B cell (primary cell): ENCODE measurements around the gene DNAH8. TPM values are rescaled to one million over a fixed set of nuclear protein-coding genes. Genes with fewer than 3 reads are reported as not detected.

Source experiments
- ATAC-seq: fragments of 200-7000 bp; cut with Tn5 transposase; one replicate; pipeline ENCODE4 v1.10.0; 2021; ENCODE audit warnings: low read depth, mild to moderate bottlenecking, moderate number of reproducible peaks, moderate library complexity
- CTCF ChIA-PET: fragments of 350-600 bp; sonication (Branson Sonifier 250); formaldehyde crosslinking; loops from one replicate; lab custom pipeline; 2021; ENCODE audit warnings: antibody characterized with exemption, inconsistent platforms; lab: Charles Lee
- POLR2A ChIA-PET: fragments of 350-600 bp; sonication (Branson Sonifier 250); formaldehyde crosslinking; loops from one replicate; lab custom pipeline; 2021; ENCODE audit warnings: antibody characterized with exemption; lab: Charles Lee
- DNase-seq: peaks from one replicate; pipeline ENCODE4 v3.0.0; 2013
- H2AFZ ChIP-seq: 2 replicates; pipeline ENCODE4 v1.6.1; 2012; ENCODE audit warnings: mild to moderate bottlenecking, low read depth, low read length; ENCODE audit not compliant: insufficient read depth, poor library complexity, severe bottlenecking
- H3K27ac ChIP-seq, 2 donors: 1 replicate in 1 of 2; 2 replicates in 1 of 2; pipeline ENCODE4 v1.5.1; 2012 to 2013; ENCODE audit warnings: low read length in 2 of 2, mild to moderate bottlenecking in 2 of 2, moderate library complexity in 1 of 2
- H3K27me3 ChIP-seq, 4 experiments: fragments of 200-600 bp in 1 of 4; sonication (generic) in 1 of 4; replicated peaks in 1 of 4; 1 replicate in 2 of 4; 2 replicates in 2 of 4; pipeline versions ENCODE4 v1.6.1 to v1.7.0; 2013 to 2016; ENCODE audit warnings: low read length in 3 of 4, mild to moderate bottlenecking in 2 of 4, mixed read lengths in 1 of 4, moderate library complexity in 1 of 4; ENCODE audit not compliant: insufficient read depth in 4 of 4, control insufficient read depth in 3 of 4; ENCODE audit errors: control extremely low read depth in 1 of 4
- H3K36me3 ChIP-seq, 2 experiments: replicated peaks in 1 of 2; 1 replicate in 1 of 2; 2 replicates in 1 of 2; pipeline versions ENCODE4 v1.6.1 to v1.7.1; 2013; ENCODE audit warnings: low read length in 1 of 2; ENCODE audit not compliant: insufficient read depth in 2 of 2, control insufficient read depth in 1 of 2; ENCODE audit errors: control extremely low read depth in 1 of 2, extremely low read depth in 1 of 2
- H3K4me1 ChIP-seq, 2 donors: fragments of 200-600 bp in 1 of 2; sonication (generic) in 1 of 2; 1 replicate in 1 of 2; 2 replicates in 1 of 2; pipeline versions ENCODE4 v1.5.1 to v1.6.1; 2013 to 2017; ENCODE audit warnings: low read length in 2 of 2; ENCODE audit not compliant: control insufficient read depth in 2 of 2, insufficient read depth in 2 of 2
- H3K4me2 ChIP-seq: replicated peaks from 2 replicates; pipeline ENCODE3; 2012; ENCODE audit warnings: mild to moderate bottlenecking, low read depth, low read length; ENCODE audit not compliant: poor library complexity, severe bottlenecking
- H3K4me3 ChIP-seq, 5 experiments: fragments of 200-600 bp in 1 of 5; sonication (generic) in 1 of 5; 1 replicate in 3 of 5; 2 replicates in 2 of 5; pipeline versions ENCODE4 v1.5.1 to v1.7.0; 2011 to 2016; ENCODE audit warnings: low read length in 4 of 5, mild to moderate bottlenecking in 4 of 5, low read depth in 2 of 5, control low read depth in 1 of 5, moderate library complexity in 1 of 5; ENCODE audit not compliant: insufficient read depth in 1 of 5; ENCODE audit errors: control extremely low read depth in 1 of 5, extremely low read depth in 1 of 5
- H3K79me2 ChIP-seq: fragments of 200-600 bp; sonication (generic); one replicate; pipeline ENCODE4 v1.6.0; 2016; ENCODE audit warnings: low read length; ENCODE audit not compliant: control insufficient read depth, insufficient read depth
- H3K9ac ChIP-seq: fragments of 200-600 bp; sonication (generic); 2 replicates; pipeline ENCODE4 v1.6.1; 2017; ENCODE audit warnings: mild to moderate bottlenecking, low read length, moderate library complexity
- H3K9me3 ChIP-seq, 3 donors: one replicate each; pipeline versions ENCODE4 v1.6.1 to v1.7.1; 2013; ENCODE audit warnings: low read length in 2 of 3; ENCODE audit not compliant: control insufficient read depth in 2 of 3, insufficient read depth in 1 of 3; ENCODE audit errors: control extremely low read depth in 1 of 3
- H4K20me1 ChIP-seq: 2 replicates; pipeline ENCODE4 v1.6.0; 2012; ENCODE audit warnings: mild to moderate bottlenecking, low read length; ENCODE audit not compliant: insufficient read depth, control insufficient read depth, poor library complexity, severe bottlenecking
- H3K27ac Mint-ChIP-seq: one replicate; pipeline ENCODE4 v1.8.0; 2021; ENCODE audit warnings: mixed read lengths
- H3K27me3 Mint-ChIP-seq: one replicate; pipeline ENCODE4 v1.8.0; 2021; ENCODE audit warnings: mixed read lengths
- H3K4me1 Mint-ChIP-seq: one replicate; pipeline ENCODE4 v1.8.0; 2021; ENCODE audit warnings: mixed read lengths
- H3K4me3 Mint-ChIP-seq: one replicate; pipeline ENCODE4 v1.8.0; 2021; ENCODE audit warnings: mixed read lengths
- H3K9me3 Mint-ChIP-seq: one replicate; pipeline ENCODE4 v1.8.0; 2022; ENCODE audit warnings: mixed read lengths; ENCODE audit not compliant: insufficient read depth
- EZH2 ChIP-seq: IDR thresholded peaks from 2 replicates; pipeline ENCODE4 v1.6.1; 2012; ENCODE audit warnings: borderline replicate concordance, low read depth, mild to moderate bottlenecking, moderate library complexity, low read length; ENCODE audit not compliant: insufficient read depth, poor library complexity, severe bottlenecking
- WGBS: methylation state at CpG from one replicate; pipeline ENCODE4 v1.1.5; 2013; ENCODE audit warnings: missing lambda C conversion rate; ENCODE audit not compliant: insufficient coverage; 5-methylcytosine and 5-hydroxymethylcytosine counted together
- intact Hi-C: fragments of 100-400 bp; cut with micrococcal nuclease; formaldehyde crosslinking; loops from one replicate; pipeline ENCODE4 v1.10.0; 2022
- polyA plus RNA-seq: library from polyadenylated mRNA; depleted of rRNA; stranded (reverse); fragments of >200 nt; gene quantifications from 2 replicates; pipeline ENCODE4 v1.2.3, GENCODE V29; 2012
- total RNA-seq, 2 donors: library from RNA; stranded (reverse); fragments of 120-200 nt in 1 of 2; gene quantifications; 1 replicate in 1 of 2; 2 replicates in 1 of 2; pipeline versions ENCODE4 v1.2.3 to v1.2.4, GENCODE V29; 2013 to 2022
- TF ChIP-seq, protein P1 (sequence below): fragments of 200-600 bp; IDR thresholded peaks from one replicate; pipeline ENCODE4 v1.8.0; 2022; ENCODE audit warnings: antibody characterized with exemption, mild to moderate bottlenecking

Gene DNAH8
- total and polyA plus RNA-seq, 2 donors (not counting 1 experiment from before 2014, with no cell fraction given) = 0.69 to 1.1 TPM

DNA sequence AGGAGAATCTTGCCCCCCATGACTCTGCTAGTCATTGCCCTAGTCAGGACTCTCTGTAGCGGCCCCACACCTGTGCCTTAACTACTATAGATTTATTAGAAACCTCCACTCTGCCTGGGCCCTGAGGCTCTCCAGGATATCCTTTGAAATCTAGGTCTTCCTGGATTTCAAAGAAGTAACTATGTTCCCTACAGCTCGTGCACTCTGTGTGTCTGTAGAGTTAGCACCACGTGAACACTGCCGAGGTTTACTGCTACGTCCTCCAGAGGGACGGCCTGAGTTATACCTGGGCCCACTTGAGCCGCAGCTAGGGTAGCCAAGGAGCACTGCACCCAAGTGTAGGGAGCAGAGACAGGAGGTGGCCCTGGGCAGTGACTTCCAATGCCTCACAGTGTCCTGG, 353.3 kb downstream of the DNAH8 start:
- H3K4me1 Mint-ChIP-seq = no peaks in the 10 kb centered on the region
- Histone ChIP-seq H3K4me1 (no peaks in the 10 kb centered on the region), H3K79me2 (no peaks in the 10 kb centered on the region), H3K9ac (no peak overlapping the region), H4K20me1 (no peaks in the 10 kb centered on the region), H3K4me2 (no peak overlapping the region), H3K36me3 (no peaks in the 10 kb centered on the region), H3K27me3 (peaks cover 0 to 3% (median 0%) of the 10 kb centered on the region in 4 experiments), H2AFZ (no peak overlapping the region), H3K9me3 (no peaks in the 10 kb centered on the region), H3K4me3 (no peak overlapping the region), H3K27ac (no peak overlapping the region)
- H3K4me3 Mint-ChIP-seq = no peak overlapping the region
- peaks cover 27% of the 10 kb centered on the region for H3K27me3 Mint-ChIP-seq
- ChIA-PET CTCF (interaction anchor here (0.6 kb wide), 1 partner anchor 570 kb away, joined by 6 read pairs; no protein-coding TSS in a partner anchor), POLR2A (no interaction called here)
- ATAC-seq (no peak), DNase-seq (no peak)
- H3K9me3 Mint-ChIP-seq = no peaks in the 10 kb centered on the region
- WGBS = 71% methylated on average over 6 of the region's 7 CpGs
- H3K27ac Mint-ChIP-seq = no peak overlapping the region
- no peak for TF ChIP-seq EZH2
- TF ChIP-seq, protein P1, sequence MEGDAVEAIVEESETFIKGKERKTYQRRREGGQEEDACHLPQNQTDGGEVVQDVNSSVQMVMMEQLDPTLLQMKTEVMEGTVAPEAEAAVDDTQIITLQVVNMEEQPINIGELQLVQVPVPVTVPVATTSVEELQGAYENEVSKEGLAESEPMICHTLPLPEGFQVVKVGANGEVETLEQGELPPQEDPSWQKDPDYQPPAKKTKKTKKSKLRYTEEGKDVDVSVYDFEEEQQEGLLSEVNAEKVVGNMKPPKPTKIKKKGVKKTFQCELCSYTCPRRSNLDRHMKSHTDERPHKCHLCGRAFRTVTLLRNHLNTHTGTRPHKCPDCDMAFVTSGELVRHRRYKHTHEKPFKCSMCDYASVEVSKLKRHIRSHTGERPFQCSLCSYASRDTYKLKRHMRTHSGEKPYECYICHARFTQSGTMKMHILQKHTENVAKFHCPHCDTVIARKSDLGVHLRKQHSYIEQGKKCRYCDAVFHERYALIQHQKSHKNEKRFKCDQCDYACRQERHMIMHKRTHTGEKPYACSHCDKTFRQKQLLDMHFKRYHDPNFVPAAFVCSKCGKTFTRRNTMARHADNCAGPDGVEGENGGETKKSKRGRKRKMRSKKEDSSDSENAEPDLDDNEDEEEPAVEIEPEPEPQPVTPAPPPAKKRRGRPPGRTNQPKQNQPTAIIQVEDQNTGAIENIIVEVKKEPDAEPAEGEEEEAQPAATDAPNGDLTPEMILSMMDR = no peak
- intact Hi-C loops = no loop called here

DNA sequence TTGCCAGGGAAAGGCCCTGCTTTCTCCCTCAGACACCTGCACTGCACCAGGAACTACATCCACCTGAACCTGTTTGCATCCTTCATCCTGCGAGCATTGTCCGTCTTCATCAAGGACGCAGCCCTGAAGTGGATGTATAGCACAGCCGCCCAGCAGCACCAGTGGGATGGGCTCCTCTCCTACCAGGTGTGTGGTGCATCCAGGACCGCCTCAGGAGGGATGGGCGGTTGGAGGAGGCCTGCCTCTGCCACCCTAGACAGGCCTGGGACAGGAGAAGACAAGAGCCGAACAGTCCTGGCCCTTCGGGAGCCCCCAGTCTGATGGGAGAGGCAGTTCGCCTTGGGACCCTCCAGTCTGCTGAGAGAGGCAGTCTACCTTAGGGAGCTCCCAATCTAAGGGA, 357.7 kb downstream of the DNAH8 start:
- H3K9me3 ChIP-seq = no peaks in the 10 kb centered on the region
- intact Hi-C loops = no loop called here
- DNase-seq = no peak
- no peaks in the 10 kb centered on the region for H3K79me2 ChIP-seq
- ChIA-PET POLR2A (no interaction called here), CTCF (no interaction called here)
- no peak overlapping the region for H2AFZ ChIP-seq
- Mint-ChIP-seq H3K9me3 (no peaks in the 10 kb centered on the region), H3K4me3 (no peak overlapping the region), H3K27me3 (peaks cover 17% of the 10 kb centered on the region), H3K27ac (no peak overlapping the region), H3K4me1 (no peaks in the 10 kb centered on the region)
- no peak overlapping the region for H3K4me3 ChIP-seq
- H3K4me1 ChIP-seq = no peaks in the 10 kb centered on the region
- WGBS = 93% methylated on average over 9 of the region's 9 CpGs
- peaks cover 0 to 3% (median 0%) of the 10 kb centered on the region in 4 experiments for H3K27me3 ChIP-seq
- H3K27ac ChIP-seq = no peak overlapping the region
- no peak for TF ChIP-seq EZH2
- TF ChIP-seq, protein P1 = no peak
- ATAC-seq = no peak
- H3K36me3 ChIP-seq = no peaks in the 10 kb centered on the region
- no peak overlapping the region for H3K4me2 ChIP-seq
- H4K20me1 ChIP-seq = no peaks in the 10 kb centered on the region
- no peak overlapping the region for H3K9ac ChIP-seq
